Endodermal cell (in vitro differentiated cells): ENCODE data around the gene ALDH4A1. TPM values are rescaled to one million over a fixed set of nuclear protein-coding genes. Genes with fewer than 3 reads are reported as not detected.

ENCODE experiments used
- DNase-seq: peaks from one replicate; pipeline ENCODE4 v3.0.0-alpha.2; 2017
- H3K27ac ChIP-seq: 2 replicates; pipeline ENCODE4 v1.5.1; 2013; ENCODE audit warnings: mild to moderate bottlenecking, low read depth, low read length, moderate library complexity
- H3K27me3 ChIP-seq: 2 replicates; pipeline ENCODE4 v1.6.1; 2013; ENCODE audit warnings: mild to moderate bottlenecking, low read length, moderate library complexity; ENCODE audit not compliant: insufficient read depth, control insufficient read depth, poor library complexity, severe bottlenecking
- H3K36me3 ChIP-seq: 2 replicates; pipeline ENCODE4 v1.7.0; 2013; ENCODE audit warnings: mild to moderate bottlenecking, low read length, moderate library complexity; ENCODE audit not compliant: control insufficient read depth, insufficient read depth
- H3K4me1 ChIP-seq: one replicate; pipeline ENCODE4 v1.7.0; 2013; ENCODE audit warnings: low read length; ENCODE audit not compliant: control insufficient read depth, insufficient read depth
- H3K4me3 ChIP-seq: 2 replicates; pipeline ENCODE4 v1.5.1; 2013; ENCODE audit warnings: mild to moderate bottlenecking, low read length, moderate library complexity
- H3K9ac ChIP-seq: 2 replicates; pipeline ENCODE4 v1.6.1; 2013; ENCODE audit warnings: mild to moderate bottlenecking, low read length, moderate library complexity; ENCODE audit not compliant: poor library complexity, severe bottlenecking; ENCODE audit errors: extremely low read depth
- H3K9me3 ChIP-seq: 2 replicates; pipeline ENCODE4 v1.6.1; 2013; ENCODE audit warnings: mild to moderate bottlenecking, low read length, moderate library complexity; ENCODE audit not compliant: control insufficient read depth
- H3K27ac Mint-ChIP-seq: 2 replicates; pipeline ENCODE4 v1.8.0; 2020; ENCODE audit warnings: mixed read lengths
- H3K27me3 Mint-ChIP-seq: 2 replicates; pipeline ENCODE4 v1.8.0; 2021; ENCODE audit warnings: mild to moderate bottlenecking, mixed read lengths; ENCODE audit not compliant: insufficient read depth
- H3K36me3 Mint-ChIP-seq: 2 replicates; pipeline ENCODE4 v1.8.0; 2020; ENCODE audit warnings: low read depth, mixed read lengths
- H3K4me1 Mint-ChIP-seq: 2 replicates; pipeline ENCODE4 v1.8.0; 2020; ENCODE audit warnings: mixed read lengths
- H3K4me3 Mint-ChIP-seq: 2 replicates; pipeline ENCODE4 v1.8.0; 2020; ENCODE audit warnings: mild to moderate bottlenecking, moderate library complexity, mixed read lengths
- H3K9me3 Mint-ChIP-seq: 2 replicates; pipeline ENCODE4 v1.8.0; 2020; ENCODE audit warnings: mild to moderate bottlenecking, mixed read lengths
- CTCF ChIP-seq: fragments of 200-600 bp; sonication (generic); conservative IDR thresholded peaks from 2 replicates; pipeline ENCODE4 v1.5.0; 2021; ENCODE audit warnings: antibody characterized with exemption, mild to moderate bottlenecking
- WGBS, 2 experiments: methylation state at CpG; one replicate each; pipeline versions ENCODE4 v1.1.5 to v1.1.7; 2013; ENCODE audit warnings: missing lambda C conversion rate in 2 of 2, mixed read lengths in 1 of 2; ENCODE audit not compliant: insufficient coverage in 1 of 2, insufficient read length in 1 of 2; 5-methylcytosine and 5-hydroxymethylcytosine counted together
- total RNA-seq, 2 donors: library from RNA; stranded (reverse); fragmentation: NEBNext Ultra II Directional in 1 of 2; extraction: Animal tissue kit (Norgen Biotek cat#: 25700) in 1 of 2; gene quantifications; 2 replicates in 1 of 2; 3 replicates in 1 of 2; pipeline ENCODE4 v1.2.1, GENCODE V29; 2021

ALDH4A1 gene
- total RNA-seq, 2 donors from 2014 or later: 7.6 to 18.7 TPM

- no peak overlapping the region for H3K4me3 ChIP-seq
- no peak overlapping the region for H3K9ac ChIP-seq
- no peaks in the 10 kb centered on the region for H3K36me3 ChIP-seq
- Mint-ChIP-seq H3K27ac (no peak overlapping the region), H3K36me3 (no peaks in the 10 kb centered on the region), H3K27me3 (no peaks in the 10 kb centered on the region), H3K9me3 (no peaks in the 10 kb centered on the region), H3K4me1 (no peaks in the 10 kb centered on the region), H3K4me3 (no peak overlapping the region)
- H3K27me3 ChIP-seq: no peaks in the 10 kb centered on the region
- TF ChIP-seq CTCF: no peak
- WGBS, 2 experiments: 88 to 91% methylated on average over 22 to 35 of the region's 35 CpGs
- no peaks in the 10 kb centered on the region for H3K9me3 ChIP-seq
- no peak overlapping the region for H3K27ac ChIP-seq
- DNase-seq: no peak
- no peaks in the 10 kb centered on the region for H3K4me1 ChIP-seq
Measured at GRCh38 chr1:18877282-18877681, 25.1 kb downstream of the ALDH4A1 start.

- Histone ChIP-seq H3K9ac (no peak overlapping the region), H3K36me3 (no peaks in the 10 kb centered on the region), H3K9me3 (no peaks in the 10 kb centered on the region), H3K27ac (no peak overlapping the region), H3K4me1 (no peaks in the 10 kb centered on the region), H3K27me3 (no peaks in the 10 kb centered on the region), H3K4me3 (no peak overlapping the region)
- 90 to 92% methylated on average over 6 to 10 of the region's 10 CpGs for WGBS, 2 experiments
- DNase-seq: no peak
- Mint-ChIP-seq H3K27me3 (no peaks in the 10 kb centered on the region), H3K27ac (no peak overlapping the region), H3K4me1 (no peaks in the 10 kb centered on the region), H3K36me3 (no peaks in the 10 kb centered on the region), H3K4me3 (no peak overlapping the region), H3K9me3 (no peaks in the 10 kb centered on the region)
- no peak for TF ChIP-seq CTCF
Measured at GRCh38 chr1:18876210-18876609, 26.1 kb downstream of the ALDH4A1 start.

- H3K4me1 ChIP-seq: no peaks in the 10 kb centered on the region
- no peak overlapping the region for H3K27ac Mint-ChIP-seq
- H3K36me3 ChIP-seq: no peaks in the 10 kb centered on the region
- H3K9me3 Mint-ChIP-seq: no peaks in the 10 kb centered on the region
- H3K4me1 Mint-ChIP-seq: no peaks in the 10 kb centered on the region
- no peak for DNase-seq
- H3K27me3 ChIP-seq: no peaks in the 10 kb centered on the region
- H3K27me3 Mint-ChIP-seq: no peaks in the 10 kb centered on the region
- H3K9me3 ChIP-seq: no peaks in the 10 kb centered on the region
- no peak for TF ChIP-seq CTCF
- no peaks in the 10 kb centered on the region for H3K36me3 Mint-ChIP-seq
- no peak overlapping the region for H3K9ac ChIP-seq
- WGBS, 2 experiments: 94 to 100% methylated on average over 2 to 3 of the region's 3 CpGs
- no peak overlapping the region for H3K27ac ChIP-seq
- no peak overlapping the region for H3K4me3 ChIP-seq
- no peak overlapping the region for H3K4me3 Mint-ChIP-seq
Measured at GRCh38 chr1:18875796-18876128, 26.6 kb downstream of the ALDH4A1 start.
